ENCODE data around the gene FOXC1. TPM values are rescaled to one million over a fixed set of nuclear protein-coding genes. Genes with fewer than 3 reads are reported as not detected.

The FOXC1 gene
- total RNA-seq, 1 experiment from 2014 or later: 10.2 TPM

DNA sequence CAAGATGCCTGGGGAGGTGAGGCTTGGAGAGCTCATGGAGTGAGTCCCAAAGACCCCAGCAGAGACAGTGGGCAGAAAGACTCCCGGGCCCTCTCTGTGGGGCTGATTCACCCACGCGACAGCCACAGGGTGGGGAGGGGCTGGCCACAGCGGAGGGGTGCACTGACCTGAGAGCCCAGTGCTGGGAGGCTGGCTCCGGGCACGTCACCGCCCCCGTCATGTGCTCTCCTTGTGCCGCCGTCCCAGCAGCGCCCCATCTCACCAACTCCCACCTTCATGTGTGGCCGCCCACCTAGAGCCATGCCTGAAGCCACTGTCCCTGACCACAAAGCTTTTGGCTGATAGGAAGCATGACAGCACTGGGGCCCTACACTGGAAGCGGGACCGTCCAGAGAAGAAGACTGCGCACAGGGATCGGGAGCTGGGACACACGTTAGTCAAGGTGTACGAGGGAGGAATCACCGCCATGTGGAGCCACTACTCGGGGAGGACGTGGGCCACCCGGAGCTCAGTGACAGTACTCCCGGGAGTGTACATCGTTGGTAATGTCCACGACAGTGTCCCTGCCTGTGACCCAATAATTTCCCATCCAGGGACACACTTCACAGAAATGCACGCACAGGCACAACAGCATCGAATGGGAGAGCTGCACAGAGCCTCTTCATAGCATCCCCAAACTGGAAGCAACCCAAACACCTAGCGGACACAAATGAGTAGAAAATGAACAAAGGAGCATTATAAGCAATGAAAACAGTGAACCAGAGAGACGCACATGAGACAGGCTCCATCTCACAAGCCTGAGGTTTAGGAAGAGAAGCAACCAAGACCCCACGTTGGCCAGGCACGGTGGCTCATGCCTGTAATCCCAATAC lies 28.4 kb upstream of the FOXC1 start:
- in situ Hi-C loops (cut with HindIII; ENCODE audit: low sequenced_read_pairs): no loop called here
- DNase-seq (ENCODE audit: low spot score): no peak

DNA sequence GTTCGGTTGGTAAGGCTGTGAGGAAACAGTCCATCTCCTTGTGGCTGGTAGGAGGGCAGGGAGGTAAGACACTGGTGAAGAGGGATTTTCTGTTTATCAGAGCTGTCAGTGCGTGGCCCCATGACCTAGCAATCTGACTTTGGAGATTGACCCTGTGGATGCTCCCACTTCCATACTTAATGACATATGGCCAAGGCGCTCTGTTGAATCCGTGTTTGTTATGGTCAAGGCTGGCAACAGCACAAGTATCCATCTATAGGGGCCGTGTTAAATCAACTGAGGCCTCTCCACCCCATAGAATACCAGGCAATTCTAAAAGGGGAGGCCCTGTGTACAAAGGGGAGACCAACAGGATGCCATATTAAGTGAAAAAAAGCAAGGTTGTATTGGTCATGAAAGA lies 25.6 kb upstream of the FOXC1 start:
- no peak for DNase-seq (ENCODE audit: low spot score)
- in situ Hi-C loops (cut with HindIII; ENCODE audit: low sequenced_read_pairs): no loop called here

DNA sequence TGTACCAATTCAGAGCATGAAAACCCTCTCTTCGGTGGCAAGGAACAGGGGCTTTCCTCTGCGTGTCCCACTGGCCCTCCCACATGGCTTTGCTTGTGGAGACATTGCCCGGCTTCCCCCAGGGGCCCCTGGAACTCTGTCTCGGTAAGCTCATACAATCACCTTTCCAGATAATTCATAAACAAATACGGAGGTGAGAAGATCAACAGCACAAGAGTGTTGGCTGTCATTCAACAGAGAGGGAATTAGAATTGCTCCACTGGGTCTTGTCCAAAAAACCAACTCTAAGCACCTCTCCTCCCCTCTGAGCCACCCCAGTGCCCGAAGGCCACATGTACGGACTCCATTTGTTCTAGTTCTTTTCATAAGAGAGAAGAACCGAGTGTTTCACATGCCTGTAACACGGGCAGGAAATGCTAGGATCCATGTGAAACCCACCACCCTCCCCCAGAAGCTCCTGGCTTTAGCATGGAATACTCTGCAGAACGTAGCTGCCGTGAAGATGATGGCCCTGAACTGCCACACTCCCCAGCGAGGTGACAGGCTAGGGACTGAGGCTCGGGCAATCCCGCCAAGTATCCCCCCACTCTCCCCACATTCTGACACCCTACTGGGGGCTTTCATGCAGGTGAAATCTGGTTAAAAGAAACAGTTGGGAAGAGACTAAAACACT lies 24.6 kb upstream of the FOXC1 start:
- in situ Hi-C loops (cut with HindIII; ENCODE audit: low sequenced_read_pairs): no loop called here
- no peak for DNase-seq (ENCODE audit: low spot score)

DNA sequence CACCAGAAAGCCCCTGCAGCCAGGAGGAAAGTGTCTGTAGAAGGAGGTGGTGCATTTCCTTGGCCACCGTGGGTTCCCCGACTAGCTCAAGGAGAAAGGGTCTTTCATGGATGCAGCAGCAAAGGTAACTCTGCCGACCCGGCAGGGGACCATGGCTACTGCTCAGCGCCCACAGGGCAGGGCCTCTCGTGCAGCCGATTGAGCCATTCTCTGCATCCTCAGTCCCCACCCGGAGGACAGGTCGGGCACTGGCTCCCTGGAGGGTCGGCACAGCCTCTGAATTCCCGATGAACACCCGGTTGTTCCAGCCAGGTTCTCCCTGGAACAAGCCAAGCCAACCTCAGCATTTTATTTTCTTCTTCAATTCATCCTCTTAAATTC lies 24.1 kb upstream of the FOXC1 start:
- in situ Hi-C loops (cut with HindIII; ENCODE audit: low sequenced_read_pairs): no loop called here
- DNase-seq (ENCODE audit: low spot score): no peak

DNA sequence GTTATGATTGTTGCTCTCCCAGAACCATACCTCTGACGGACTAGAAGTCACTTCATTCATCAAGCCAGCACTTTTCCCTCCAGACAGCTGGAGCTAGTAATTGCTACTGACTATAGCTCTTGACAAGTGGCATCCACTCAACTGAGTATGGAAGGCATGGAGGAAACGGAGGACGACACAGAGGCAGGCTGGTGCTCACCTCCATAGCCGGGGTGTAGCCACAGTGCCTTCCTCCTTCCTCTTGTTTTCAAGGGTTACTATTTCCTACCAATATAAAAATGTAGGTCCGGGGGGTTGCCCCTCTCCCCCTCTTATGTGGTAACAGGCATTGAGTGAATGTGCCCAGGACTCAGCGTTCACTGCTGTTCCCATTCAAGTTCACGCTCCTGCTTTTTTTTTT lies 23.5 kb upstream of the FOXC1 start:
- in situ Hi-C loops (cut with HindIII; ENCODE audit: low sequenced_read_pairs): no loop called here
- no peak for DNase-seq (ENCODE audit: low spot score)

DNA sequence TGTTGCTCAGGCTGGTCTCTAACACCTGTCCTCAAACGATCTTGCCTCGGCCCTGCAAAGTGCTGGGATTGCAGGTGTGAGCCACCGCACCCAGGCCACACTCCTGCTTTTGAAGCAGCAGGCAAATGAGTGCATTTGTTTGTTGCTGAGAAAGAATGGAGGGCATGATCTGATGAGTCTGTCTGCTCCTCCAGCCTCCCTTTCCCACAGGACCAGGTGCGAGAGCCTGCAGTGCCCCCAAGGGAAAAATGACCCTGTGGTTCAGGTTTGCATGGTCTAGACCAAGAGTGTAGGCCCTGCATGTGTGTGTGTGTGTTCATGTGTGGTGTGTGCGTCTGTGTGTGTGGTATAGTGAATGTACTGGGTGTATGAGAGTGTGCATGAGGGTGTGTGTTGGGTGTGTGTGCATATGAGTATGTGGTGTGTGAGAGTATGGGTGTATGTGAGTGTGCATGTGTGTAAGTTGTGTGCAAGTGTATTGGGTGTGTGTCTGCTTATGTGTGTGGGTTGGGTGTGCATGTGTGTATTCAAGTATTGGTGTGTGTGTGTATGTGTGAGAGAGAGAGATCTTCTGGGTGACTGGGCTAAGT lies 22.8 kb upstream of the FOXC1 start:
- no peak for DNase-seq (ENCODE audit: low spot score)
- in situ Hi-C loops (cut with HindIII; ENCODE audit: low sequenced_read_pairs): no loop called here

DNA sequence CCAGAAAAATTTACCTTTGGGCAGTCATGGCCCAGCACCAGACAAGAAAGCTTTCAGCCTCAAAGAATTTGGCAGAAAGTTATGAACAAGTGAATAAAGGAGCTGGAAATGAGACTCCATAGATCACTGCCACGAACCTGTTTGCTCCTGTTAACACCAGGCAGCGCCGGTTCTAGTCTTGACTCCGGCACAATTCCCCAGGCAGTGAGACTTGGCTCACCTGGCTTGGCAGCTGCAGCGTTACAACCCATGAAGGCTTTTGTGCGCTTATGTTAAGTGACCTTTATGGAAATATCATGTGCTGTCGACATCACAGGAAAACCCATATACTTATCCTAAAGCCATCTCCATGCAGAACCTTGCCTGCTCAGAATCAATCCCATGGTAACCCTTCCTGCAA lies 22.2 kb upstream of the FOXC1 start:
- DNase-seq (ENCODE audit: low spot score): no peak
- in situ Hi-C loops (cut with HindIII; ENCODE audit: low sequenced_read_pairs): no loop called here

DNA sequence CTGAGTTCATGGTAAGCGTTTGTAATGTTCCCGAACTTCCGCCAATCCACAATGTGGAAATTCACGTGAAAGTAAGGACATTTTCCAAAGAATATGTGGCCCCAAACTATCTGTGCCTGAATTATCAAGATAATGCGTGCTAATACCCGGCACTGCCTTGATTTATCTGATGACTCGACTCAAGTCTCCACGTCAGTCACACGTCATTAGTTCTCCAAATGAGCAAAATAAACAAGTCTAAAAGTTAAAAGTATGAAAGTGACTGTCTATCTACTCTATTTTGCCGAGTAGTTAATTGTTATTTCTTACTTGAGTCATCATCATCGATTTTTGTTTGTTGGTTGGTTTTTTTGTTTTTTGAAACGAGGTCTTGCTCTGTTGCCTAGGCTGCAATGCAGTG lies 21.7 kb upstream of the FOXC1 start:
- in situ Hi-C loops (cut with HindIII; ENCODE audit: low sequenced_read_pairs): no loop called here
- no peak for DNase-seq (ENCODE audit: low spot score)

DNA sequence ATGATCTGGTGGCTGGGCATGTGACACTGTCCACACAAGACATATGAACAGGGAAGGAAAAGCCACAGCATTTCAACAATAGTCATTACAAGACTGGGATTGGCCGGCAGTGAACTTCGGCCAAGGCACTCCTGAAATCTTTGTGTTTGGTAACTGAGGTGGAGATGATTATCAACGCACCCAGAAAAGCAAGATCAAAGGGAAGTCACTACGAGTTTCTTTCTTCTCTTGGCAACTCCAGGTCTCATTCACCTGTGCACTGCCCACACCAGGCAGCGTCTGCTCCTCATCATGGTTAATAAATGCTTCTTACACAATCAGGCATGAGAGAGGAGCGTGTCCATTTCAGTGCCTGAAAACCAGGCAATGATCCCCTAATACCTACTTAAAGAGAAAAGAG lies 20.5 kb upstream of the FOXC1 start:
- no peak for DNase-seq (ENCODE audit: low spot score)
- in situ Hi-C loops (cut with HindIII; ENCODE audit: low sequenced_read_pairs): no loop called here

DNA sequence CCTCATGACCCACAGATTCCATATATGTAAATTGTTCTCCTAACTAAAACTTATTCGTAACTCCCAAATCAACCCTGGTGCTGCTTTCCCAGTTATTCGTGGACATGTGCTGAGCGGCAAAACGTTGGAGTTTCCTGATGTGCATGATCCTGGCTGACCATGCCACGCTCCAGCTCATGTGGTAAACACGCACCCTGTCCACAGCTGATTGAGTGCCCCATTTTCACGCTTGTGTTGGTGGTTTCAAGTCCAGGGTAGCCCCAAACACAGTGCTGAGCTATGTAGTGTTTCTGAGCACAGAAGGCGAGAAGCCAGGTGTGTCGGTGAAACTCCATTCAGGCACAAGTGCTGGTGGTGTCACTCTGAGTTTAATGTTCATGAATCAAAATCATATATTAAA lies 19.1 kb upstream of the FOXC1 start:
- in situ Hi-C loops (cut with HindIII; ENCODE audit: low sequenced_read_pairs): no loop called here
- DNase-seq (ENCODE audit: low spot score): no peak

DNA sequence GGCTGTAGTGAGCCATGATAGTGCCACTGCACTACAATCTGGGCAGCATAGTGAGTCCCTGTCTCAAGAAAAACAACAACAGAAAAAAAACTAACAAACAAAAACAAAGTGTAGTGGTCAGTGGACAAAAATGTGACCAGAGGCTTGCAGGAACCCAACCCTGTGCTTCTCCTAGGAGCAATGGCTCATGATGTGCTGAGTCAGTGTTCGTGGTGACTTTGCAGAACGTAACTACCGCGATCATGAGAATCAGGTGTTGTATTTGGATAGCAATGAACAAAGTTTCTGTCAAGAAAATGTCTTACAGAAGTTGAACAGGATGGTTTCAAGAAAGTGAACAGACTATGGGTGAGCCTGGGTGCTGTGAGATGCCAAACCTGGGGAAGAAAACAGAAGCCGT lies 18.5 kb upstream of the FOXC1 start:
- in situ Hi-C loops (cut with HindIII; ENCODE audit: low sequenced_read_pairs): no loop called here

DNA sequence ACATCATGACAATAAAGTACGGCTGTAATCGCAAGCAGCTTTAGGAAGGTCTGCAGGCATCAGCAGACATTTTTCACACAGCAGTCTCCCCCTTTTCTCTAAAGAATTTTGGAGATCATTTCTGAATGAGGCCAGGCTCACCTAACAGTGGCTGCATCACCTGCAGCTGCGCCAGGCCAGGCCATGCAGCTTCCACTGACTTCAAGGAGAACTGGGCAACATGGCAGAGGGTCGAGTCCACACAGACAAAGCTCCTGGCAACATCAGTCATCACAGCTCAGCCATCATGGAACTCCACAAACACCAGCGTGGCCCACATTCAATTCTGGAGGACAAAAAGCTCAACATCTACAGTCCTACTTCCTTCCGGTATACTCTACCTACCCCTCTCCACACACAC lies 17.8 kb upstream of the FOXC1 start:
- in situ Hi-C loops (cut with HindIII; ENCODE audit: low sequenced_read_pairs): no loop called here
- no peak for DNase-seq (ENCODE audit: low spot score)

More for the DNA sequence above, 18.5 kb upstream of the FOXC1 start:
- DNase-seq (ENCODE audit: low spot score): no peak

DNA sequence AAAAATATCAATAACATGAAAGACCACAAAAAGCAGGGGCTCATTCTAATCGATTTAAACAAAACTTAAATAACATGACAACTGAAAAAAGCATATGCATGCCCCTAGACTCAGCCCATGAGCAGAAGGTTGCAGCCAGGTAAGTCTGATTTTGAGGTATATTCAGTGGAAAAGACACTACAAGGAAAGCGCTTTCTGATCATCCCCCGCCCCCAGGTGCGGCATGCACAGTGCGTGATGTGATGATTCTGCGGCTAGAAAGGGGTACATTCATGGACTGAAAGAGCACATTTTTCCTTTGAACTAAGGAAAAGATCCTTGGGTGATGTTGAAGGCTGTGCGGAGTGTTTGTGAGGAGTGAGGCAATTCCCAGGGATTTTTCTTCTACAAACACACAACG lies 16.9 kb upstream of the FOXC1 start:
- no peak for DNase-seq (ENCODE audit: low spot score)
- in situ Hi-C loops (cut with HindIII; ENCODE audit: low sequenced_read_pairs): no loop called here

DNA sequence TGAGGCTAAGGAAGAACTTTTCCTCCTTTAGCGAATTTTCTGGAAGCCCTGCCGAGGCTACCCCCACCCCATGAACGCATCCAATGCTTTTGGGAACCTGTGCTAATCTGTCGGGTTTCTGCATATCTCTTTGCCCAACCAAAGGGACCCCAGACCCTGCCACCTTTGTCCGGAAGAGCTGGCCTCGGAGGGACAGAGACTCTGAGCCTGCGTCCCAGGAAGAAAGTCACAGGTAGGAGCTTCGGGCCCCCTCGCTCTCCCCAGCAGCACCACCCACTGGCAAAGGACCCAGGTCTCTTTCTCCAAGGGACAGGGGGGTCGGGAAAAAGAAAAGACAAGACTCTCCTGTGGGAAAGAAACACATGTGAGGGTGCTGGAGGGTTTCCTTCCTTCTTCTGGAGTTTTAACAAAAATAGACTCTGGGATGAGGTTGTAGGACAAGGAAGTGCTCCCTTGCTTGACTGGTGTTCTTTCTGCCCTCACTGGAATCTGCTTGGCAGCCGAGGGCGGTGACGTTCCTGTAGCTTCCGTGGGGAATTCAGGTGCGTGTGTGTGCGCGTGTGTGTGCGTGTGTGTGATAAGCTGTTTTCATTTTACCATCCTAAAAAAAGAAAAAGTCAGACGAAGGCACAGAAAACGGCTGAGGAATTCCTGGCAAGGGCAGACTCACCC lies 16.3 kb upstream of the FOXC1 start:
- DNase-seq (ENCODE audit: low spot score): no peak
- in situ Hi-C loops (cut with HindIII; ENCODE audit: low sequenced_read_pairs): no loop called here

DNA sequence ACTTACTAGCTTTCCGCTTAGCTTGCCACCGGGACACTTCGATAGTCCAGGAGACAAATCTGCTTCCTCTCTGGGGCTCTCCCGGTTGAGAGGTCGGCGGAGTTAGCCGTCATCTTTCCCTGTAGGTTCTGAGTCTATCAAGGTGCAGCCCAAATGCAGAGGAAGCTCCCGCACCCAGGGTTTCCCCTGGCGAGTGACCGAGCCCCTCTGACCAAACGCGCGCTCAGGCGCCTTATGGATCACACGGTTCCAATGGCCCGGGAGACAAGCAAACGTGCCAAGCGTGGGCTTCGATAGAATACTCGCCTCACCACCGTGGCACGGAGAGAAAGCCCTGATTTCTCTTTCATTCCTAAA lies 15.8 kb upstream of the FOXC1 start:
- in situ Hi-C loops (cut with HindIII; ENCODE audit: low sequenced_read_pairs): no loop called here
- DNase-seq (ENCODE audit: low spot score): no peak

DNA sequence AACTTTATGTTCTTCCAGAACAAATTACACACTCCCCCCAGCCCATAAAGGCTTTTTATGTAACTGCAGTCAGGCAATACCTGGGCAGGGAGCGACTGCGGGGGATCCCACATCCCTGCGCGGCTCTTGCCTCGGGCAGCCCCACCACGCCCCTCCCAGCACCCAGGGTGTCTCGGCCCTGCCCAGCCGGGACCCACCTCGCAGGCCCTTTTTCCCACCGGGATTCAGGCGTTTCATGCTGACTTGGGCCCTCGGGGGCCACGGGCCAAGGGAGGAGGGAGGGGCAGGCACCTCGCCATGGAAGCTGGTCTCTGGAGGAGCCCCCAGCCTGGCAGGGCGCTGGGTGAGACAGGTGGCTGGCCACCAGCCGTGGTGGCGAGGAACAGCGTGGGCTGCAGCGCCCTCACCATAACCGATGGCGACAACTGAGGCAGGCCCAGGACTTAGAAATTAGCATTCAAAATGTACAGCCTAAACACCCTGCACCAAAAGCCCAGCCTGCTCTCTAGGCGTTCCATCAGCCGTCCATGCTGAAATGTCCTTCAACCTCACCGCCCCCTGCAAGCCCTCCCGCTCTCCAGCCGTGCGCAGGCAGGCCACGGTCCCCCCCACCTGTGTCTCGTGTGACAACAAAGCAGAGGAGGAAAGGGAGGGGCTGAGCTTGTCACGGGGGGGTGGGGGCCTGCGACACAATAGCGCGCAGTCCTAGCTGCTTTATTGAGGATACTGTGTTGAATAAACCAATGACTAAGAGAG lies 15.1 kb upstream of the FOXC1 start:
- DNase-seq (ENCODE audit: low spot score): no peak

DNA sequence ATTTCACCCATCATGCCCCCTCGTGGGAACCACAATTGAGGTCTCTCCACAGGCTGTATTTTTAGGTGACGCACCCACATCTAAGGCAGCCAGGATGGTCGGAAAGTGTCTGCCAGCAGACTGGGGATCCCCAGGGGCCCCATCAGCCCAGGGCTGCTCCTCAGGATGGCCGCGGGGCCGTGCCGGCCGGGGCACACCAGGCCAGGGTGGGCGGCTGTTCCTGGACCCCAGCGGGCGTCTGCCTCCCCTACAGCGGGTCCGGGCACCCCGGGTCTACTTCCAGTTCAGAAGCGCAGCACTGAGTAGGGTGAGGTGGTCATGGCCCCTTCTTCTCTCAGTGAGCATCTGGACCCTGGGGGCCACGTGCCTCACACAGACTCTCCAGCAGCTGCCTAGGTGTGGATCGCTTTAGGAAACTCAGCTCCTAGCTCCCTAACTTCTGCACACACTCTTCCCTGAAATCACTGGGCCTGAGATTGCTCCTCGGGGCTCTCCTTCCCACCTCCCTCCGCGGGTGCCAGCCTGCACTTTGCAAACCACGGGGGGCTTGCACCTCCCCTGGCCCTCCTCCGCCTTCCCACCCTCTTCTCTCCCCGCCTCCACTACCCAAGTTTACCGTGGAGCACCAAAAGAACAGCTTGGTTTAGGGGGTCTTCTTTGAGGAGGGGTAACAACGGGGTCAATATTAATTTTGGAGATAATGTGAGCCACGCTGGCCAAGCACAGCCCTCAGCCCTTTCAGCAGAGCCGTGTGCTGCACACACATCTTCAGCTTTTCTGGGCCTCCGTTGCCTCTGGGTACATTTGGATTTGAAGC lies 14.2 kb upstream of the FOXC1 start:
- no peak for DNase-seq (ENCODE audit: low spot score)
- in situ Hi-C loops (cut with HindIII; ENCODE audit: low sequenced_read_pairs): no loop called here

More for the DNA sequence above, 15.1 kb upstream of the FOXC1 start:
- in situ Hi-C loops (cut with HindIII; ENCODE audit: low sequenced_read_pairs): no loop called here

DNA sequence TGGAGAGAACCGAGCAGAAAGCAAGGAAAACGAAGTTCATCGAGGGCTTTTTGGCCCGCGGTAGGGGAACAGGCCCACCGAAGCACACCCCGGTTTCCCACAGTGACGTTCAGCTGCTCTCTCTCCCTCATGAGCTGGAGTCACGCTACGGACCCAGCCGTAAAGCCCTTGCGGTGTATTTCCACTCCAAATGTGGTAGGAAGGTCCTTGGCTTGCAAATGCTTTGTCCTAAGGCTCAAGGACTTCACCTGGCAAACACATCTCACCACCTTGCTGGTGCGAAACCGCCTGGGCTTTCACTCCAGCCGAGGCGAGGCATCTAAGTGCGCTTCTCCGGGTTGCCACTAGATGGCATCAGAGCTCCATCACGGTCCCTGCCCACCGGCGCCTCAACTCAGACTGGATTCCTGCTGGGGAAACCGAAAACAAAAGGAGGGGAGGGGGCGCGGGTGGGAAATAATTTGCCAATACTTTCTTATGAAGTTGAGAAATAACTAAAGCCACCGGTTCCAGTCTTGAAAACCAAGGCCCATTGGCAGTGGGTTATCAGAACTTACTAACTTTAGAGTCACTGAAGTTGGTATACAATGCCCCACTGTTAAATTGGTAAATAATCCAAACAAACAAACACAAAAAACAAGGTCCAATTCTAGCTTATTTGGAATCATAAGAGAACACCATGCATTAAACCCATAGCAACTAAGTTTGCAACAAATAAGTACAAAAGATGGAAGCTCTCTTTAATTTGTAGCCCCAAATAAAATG lies 13.4 kb upstream of the FOXC1 start:
- in situ Hi-C loops (cut with HindIII; ENCODE audit: low sequenced_read_pairs): no loop called here

More for the DNA sequence above, 13.4 kb upstream of the FOXC1 start:
- peak; percentile 76 for DNase-seq (ENCODE audit: low spot score)

Data from G401 (cell line).